ENCODE data around the gene EYS. TPM values are rescaled to one million over a fixed set of nuclear protein-coding genes. Genes with fewer than 3 reads are reported as not detected.
A peak's percentile ranks its signal among the peaks of the same experiment; 100 is the strongest.

EYS gene
- total RNA-seq = under 1 TPM in 1 of 2 donors, not detected in 1; 0.20 TPM

DNA sequence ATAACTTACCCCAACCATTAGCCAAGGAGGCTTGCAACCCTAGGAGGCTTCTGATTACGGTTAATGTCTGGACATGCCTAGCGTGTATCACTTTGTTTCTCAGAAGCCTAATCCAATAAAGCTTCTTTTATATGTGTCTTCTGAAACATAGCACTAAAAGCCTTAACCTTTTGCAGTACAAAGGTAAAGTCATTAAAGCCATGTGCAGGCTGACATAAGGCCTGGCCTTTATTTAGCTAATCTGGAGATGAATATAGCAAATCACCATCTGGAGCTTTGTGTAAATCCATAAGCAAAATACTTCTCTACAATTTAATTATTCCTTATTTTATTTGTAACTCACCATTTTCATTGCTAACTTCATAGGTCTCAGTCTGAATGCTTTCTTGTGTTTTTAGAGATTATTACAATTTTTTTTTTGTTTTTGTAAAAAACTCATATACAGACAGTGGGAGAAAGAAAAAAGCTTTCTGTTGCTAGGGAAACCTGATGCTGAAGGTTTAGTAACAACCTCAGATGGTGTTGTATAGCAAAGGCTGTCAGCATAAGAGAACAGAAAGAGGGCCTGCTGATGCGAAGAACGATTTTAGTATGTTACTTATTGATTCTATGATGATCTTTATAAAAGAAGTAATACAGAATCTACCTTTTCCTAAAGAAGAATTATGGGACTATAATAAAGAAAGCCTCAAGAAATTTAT lies at the start of gene EYS:
TSS of gene EYS (minus strand) at position 101 of the 701 bp plus-strand sequence. CDS start 211,816 bp downstream, outside the sequence.
- peaks cover 0 to 2% of the 10 kb centered on the region in 2 donors for H3K4me1 Mint-ChIP-seq (ENCODE audit: low read depth in 2 of 2)
- H3K36me3 Mint-ChIP-seq = no peaks in the 10 kb centered on the region
- no peak within 1 kb of the TSS for H3K27ac Mint-ChIP-seq
- DNase-seq (ENCODE audit: low spot score) (no peak), ATAC-seq (no peak)
- H3K4me3 Mint-ChIP-seq = no peak within 1 kb of the TSS
- no peaks in the 10 kb centered on the region for H3K27me3 Mint-ChIP-seq
- H3K9me3 Mint-ChIP-seq = peaks cover 25% of the 10 kb centered on the region

DNA sequence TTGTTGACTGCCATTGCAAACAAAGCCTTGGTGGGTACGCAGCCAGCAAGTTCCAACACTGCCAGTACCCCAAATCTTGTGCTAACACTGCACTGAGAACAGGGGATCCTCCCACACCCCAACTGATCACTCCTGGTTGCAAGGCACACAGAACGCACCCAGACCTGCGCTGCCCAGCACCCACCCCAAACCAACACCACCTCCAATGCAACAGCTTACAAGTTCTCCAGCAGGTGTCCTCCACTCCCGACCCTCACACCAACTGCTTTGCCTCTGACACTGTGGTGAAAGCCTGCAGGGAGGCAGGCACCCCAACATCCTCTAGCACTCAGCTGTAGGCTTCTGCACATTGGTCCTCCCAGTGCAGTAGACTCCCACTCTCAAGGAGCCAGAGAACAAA lies 39.3 kb upstream of the EYS start:
- H3K4me3 Mint-ChIP-seq = no peak overlapping the region
- H3K27ac Mint-ChIP-seq = no peak overlapping the region
- H3K27me3 Mint-ChIP-seq = no peaks in the 10 kb centered on the region
- DNase-seq (ENCODE audit: low spot score) = no peak
- no peaks in the 10 kb centered on the region for H3K4me1 Mint-ChIP-seq (ENCODE audit: low read depth in 2 of 2)
- peaks cover 29% of the 10 kb centered on the region for H3K9me3 Mint-ChIP-seq
- peak in 1 of 2 donors; percentile 6 for ATAC-seq
- peaks cover 31% of the 10 kb centered on the region for H3K36me3 Mint-ChIP-seq

DNA sequence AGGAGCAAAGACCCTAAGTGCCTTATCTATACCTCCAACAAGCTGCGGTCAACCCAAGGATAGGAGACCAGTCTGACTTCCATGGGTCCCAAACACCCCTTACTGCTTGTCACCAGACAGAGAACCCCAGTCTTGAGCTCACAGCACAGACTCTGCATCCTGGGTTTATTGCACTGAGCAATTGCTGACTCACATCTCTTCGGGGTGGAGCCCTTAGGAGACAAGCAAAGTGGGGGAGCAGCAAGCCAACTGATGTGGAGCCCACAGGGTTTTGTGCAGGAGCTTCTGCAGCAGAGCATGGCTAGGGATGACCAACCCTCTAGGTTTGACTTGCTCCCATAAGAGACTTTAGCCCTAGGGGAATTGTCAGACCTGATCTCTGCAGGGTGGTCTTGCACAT lies 38.6 kb upstream of the EYS start:
- Mint-ChIP-seq H3K36me3 (peaks cover 29% of the 10 kb centered on the region), H3K4me3 (no peak overlapping the region), H3K27ac (no peak overlapping the region), H3K9me3 (peaks cover 32% of the 10 kb centered on the region), H3K27me3 (no peaks in the 10 kb centered on the region), H3K4me1 (ENCODE audit: low read depth in 2 of 2) (no peaks in the 10 kb centered on the region)
- DNase-seq (ENCODE audit: low spot score) (no peak), ATAC-seq (no peak)

DNA sequence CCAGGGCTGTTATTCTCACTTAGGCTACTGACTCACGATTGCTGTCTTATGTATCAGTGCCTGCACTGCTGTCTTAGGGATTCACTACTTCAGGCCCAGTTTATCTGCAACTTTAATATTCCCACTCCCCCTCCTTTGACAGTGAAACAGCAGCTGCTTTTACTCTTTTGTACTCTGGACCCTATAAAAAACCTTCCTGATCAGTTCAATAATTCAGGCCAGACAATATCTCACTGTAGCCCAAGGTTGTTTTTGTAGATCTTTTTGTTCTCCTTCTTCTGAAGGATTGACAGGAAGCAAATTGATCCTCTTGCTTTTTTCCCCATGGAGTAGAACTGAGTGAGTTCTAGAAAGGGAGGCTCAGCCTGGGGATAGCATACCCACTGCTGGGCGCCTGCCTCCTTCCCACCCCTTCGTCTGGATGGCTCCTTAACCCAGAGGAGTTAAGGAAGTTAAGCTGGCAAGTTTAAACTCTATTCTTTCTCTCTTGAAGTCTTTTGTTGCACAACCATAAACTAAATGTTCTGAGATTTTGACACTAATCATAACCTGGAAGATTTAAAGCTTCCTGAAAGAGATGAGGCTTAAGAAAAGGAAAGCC lies 22.0 kb upstream of the EYS start:
- DNase-seq (ENCODE audit: low spot score) (no peak), ATAC-seq (no peak)
- Mint-ChIP-seq H3K4me1 (ENCODE audit: low read depth in 2 of 2) (no peaks in the 10 kb centered on the region), H3K36me3 (no peaks in the 10 kb centered on the region), H3K9me3 (peaks cover 26% of the 10 kb centered on the region), H3K4me3 (no peak overlapping the region), H3K27ac (no peak overlapping the region), H3K27me3 (no peaks in the 10 kb centered on the region)

DNA sequence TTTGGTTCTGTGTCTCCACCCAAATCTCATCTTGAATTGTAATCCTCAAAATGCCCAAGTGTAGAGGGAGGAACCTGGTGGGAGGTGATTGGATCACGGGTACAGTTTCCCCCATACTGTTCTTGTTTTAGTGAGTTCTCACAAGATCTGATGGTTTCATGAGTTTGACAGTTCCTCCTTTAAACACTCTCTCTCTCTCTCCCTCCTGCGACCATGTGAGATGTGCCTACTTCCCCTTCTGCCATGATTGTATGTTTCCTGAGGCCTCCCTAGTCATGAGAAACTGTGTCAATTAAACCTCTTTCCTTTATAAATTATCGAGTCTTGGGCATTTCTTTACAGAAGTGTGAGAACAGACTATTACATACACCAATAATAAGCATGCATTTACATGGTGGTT lies 12.1 kb upstream of the EYS start:
- Mint-ChIP-seq H3K27me3 (no peaks in the 10 kb centered on the region), H3K36me3 (no peaks in the 10 kb centered on the region)
- ATAC-seq = no peak

DNA sequence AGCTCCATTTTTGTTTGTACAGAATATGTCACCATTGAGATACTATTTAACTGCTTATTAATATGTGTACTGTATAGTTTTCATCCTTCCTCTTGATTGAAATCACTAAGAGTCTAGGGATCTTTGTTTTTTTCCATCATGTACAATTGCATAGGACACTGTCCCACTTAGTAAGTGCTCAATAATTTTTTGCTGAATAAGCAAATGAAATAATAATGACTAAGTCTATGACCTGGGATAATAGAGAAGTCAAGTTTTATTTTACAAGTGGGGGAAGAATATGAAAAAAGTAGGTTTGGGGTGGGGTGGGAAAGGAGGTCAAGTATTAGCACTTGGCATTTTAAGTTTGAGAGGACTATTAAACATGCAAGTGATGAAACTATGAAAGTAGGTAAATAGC lies 4.5 kb upstream of the EYS start:
- no peak overlapping the region for H3K27ac Mint-ChIP-seq
- peaks cover 0 to 2% of the 10 kb centered on the region in 2 donors for H3K4me1 Mint-ChIP-seq (ENCODE audit: low read depth in 2 of 2)
- ATAC-seq = no peak

More for the DNA sequence above, 12.1 kb upstream of the EYS start:
- Mint-ChIP-seq H3K4me3 (no peak overlapping the region), H3K9me3 (peaks cover 17% of the 10 kb centered on the region), H3K4me1 (ENCODE audit: low read depth in 2 of 2) (no peaks in the 10 kb centered on the region), H3K27ac (no peak overlapping the region)
- DNase-seq (ENCODE audit: low spot score) = no peak

DNA sequence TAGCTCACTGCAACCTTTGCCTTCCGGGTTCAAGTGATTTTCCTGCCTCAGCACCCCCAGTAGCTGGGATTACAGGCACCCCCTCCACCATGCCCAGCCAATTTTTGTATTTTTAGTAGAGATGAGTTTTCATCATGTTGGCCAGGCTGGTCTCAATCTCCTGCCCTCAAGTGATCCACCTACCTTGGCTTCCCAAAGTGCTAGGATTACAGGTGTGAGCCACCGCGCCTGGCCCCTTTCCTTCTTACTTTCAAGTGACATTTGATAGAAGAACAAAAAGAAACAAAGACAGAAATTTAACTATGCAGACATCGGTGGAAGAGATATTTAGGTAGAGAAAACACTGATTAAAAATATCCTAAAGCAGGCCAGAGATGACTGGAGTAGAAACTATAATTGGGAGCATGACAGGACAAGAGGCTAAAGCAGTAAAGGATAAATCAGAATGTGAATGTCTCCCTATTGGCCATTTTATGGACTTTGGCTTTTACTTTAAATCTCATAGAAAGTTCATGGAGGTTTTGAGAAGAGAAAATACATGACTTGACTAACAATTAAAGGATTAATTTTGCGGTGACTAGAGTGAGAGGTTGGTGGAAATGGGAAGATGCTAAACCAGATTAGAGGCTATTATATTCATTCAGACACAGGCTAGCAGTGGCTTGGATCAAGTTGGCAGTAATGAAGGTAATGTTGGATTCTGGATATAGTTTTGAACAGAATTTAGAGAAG lies 2.2 kb upstream of the EYS start:
- ATAC-seq (no peak), DNase-seq (ENCODE audit: low spot score) (no peak)
- no peak overlapping the region for H3K27ac Mint-ChIP-seq
- H3K4me1 Mint-ChIP-seq (ENCODE audit: low read depth in 2 of 2) = peaks cover 0 to 2% of the 10 kb centered on the region in 2 donors
- H3K27me3 Mint-ChIP-seq = no peaks in the 10 kb centered on the region
- no peaks in the 10 kb centered on the region for H3K36me3 Mint-ChIP-seq
- peaks cover 33% of the 10 kb centered on the region for H3K9me3 Mint-ChIP-seq
- no peak overlapping the region for H3K4me3 Mint-ChIP-seq

More for the DNA sequence above, 4.5 kb upstream of the EYS start:
- Mint-ChIP-seq H3K4me3 (no peak overlapping the region), H3K9me3 (peaks cover 34% of the 10 kb centered on the region), H3K36me3 (no peaks in the 10 kb centered on the region), H3K27me3 (no peaks in the 10 kb centered on the region)
- DNase-seq (ENCODE audit: low spot score) = no peak

DNA sequence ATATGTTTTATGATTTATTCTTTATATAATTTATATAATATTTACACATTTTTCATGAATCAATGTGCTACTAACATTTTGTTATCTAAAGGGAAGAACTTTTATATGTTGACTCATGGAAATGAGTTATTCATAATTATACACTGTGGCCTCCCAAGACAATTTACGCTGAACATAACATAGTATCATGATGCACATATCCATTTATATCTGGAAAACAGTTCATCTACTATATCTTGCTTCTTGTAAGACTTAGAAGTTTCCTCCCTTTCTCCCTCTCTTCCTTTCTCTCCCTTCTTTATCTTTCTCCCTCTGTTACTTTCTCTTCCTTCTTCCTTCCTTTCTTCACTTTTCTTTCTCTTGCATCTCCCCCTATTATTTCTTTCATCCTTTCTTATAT lies 1.1 kb upstream of the EYS start:
- H3K36me3 Mint-ChIP-seq = no peaks in the 10 kb centered on the region
- no peak overlapping the region for H3K4me3 Mint-ChIP-seq
- ATAC-seq (no peak), DNase-seq (ENCODE audit: low spot score) (no peak)
- peaks cover 28% of the 10 kb centered on the region for H3K9me3 Mint-ChIP-seq
- no peak overlapping the region for H3K27ac Mint-ChIP-seq
- H3K4me1 Mint-ChIP-seq (ENCODE audit: low read depth in 2 of 2) = peaks cover 0 to 2% of the 10 kb centered on the region in 2 donors
- H3K27me3 Mint-ChIP-seq = no peaks in the 10 kb centered on the region

DNA sequence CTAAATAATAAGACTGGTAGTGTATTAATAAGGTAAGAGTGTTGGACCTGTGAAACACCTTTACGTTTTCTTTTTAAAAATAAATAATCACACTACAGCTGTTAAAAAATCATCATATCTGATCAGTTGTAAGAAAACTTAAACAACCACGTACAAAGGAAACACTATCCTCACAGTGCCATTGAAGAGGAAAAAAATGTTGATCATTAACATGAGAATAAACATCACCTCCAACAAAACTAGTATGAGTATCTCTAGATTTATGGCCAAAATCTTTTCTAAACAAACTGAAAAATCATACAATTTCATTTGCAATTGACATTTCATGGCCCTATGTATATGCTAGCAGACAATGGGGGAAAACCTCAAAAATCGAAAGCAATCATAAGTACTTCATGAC lies 590 bp downstream of the EYS start:
- H3K27me3 Mint-ChIP-seq = no peaks in the 10 kb centered on the region
- ATAC-seq (no peak), DNase-seq (ENCODE audit: low spot score) (no peak)
- H3K4me3 Mint-ChIP-seq = no peak overlapping the region
- H3K4me1 Mint-ChIP-seq (ENCODE audit: low read depth in 2 of 2) = peaks cover 0 to 2% of the 10 kb centered on the region in 2 donors
- peaks cover 20% of the 10 kb centered on the region for H3K9me3 Mint-ChIP-seq
- H3K27ac Mint-ChIP-seq = no peak overlapping the region
- H3K36me3 Mint-ChIP-seq = no peaks in the 10 kb centered on the region

DNA sequence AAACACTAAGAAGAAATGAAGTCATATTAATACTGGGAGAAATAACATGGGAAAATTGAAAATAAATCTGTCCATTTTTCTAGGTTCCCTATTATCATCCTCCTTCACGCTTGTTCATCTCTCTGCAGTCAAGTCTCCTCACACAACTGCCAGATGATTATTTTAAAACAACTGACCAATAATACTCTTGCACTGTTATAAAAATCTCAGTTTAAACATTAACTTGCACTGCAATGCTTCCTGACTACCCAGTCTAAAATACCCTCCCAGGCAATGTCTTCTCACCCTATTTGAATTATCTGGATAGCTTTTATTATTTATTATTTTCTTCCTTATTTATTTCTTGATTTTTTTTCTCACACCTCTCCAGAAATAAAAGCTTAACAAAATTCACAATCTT lies 5.7 kb downstream of the EYS start:
- H3K27me3 Mint-ChIP-seq = no peaks in the 10 kb centered on the region
- H3K9me3 Mint-ChIP-seq = peaks cover 7% of the 10 kb centered on the region
- no peaks in the 10 kb centered on the region for H3K36me3 Mint-ChIP-seq
- no peak overlapping the region for H3K27ac Mint-ChIP-seq
- H3K4me1 Mint-ChIP-seq (ENCODE audit: low read depth in 2 of 2) = no peaks in the 10 kb centered on the region
- ATAC-seq (no peak), DNase-seq (ENCODE audit: low spot score) (no peak)
- no peak overlapping the region for H3K4me3 Mint-ChIP-seq

DNA sequence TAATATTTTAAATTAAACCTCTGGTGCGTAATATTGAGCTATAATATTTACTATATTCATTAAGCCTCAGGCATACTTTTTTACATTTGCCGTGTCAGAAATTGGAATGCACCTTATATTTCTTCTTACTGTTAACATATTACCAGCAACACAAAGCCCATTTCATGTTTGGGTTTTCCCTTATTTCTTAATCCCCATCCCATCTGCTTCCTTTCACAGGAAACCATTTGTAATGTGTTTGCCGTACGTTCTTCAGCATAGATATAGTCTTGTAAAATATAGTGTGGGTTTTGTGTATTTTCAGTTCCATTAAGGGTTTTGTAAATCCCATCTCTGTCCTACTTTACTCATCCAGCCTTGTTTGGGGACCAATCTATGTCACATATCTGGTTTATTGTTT lies 6.5 kb downstream of the EYS start:
- Mint-ChIP-seq H3K4me3 (no peak overlapping the region), H3K27me3 (no peaks in the 10 kb centered on the region), H3K27ac (no peak overlapping the region), H3K4me1 (ENCODE audit: low read depth in 2 of 2) (no peaks in the 10 kb centered on the region), H3K36me3 (no peaks in the 10 kb centered on the region), H3K9me3 (peaks cover 7% of the 10 kb centered on the region)
- ATAC-seq (no peak), DNase-seq (ENCODE audit: low spot score) (no peak)

DNA sequence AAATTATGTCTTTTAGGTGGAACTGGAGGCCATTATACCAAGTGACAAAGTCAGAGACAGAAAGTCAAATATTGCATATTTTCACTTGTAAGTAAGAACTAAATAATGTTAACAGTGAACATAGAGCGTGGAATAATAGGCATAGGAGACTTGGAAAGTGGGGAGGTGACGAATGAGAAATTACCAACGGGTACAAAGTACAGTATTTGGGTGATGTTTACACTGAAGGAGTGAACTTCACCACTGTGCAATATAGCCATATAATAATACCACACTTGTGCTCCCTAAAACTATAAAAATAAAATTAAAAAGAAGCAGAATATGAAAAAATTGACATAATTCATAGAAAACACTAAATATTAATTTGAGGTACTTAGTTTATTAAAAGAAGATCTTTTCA lies 14.9 kb downstream of the EYS start:
- Mint-ChIP-seq H3K4me3 (no peak overlapping the region), H3K27me3 (no peaks in the 10 kb centered on the region), H3K4me1 (ENCODE audit: low read depth in 2 of 2) (no peaks in the 10 kb centered on the region), H3K27ac (no peak overlapping the region), H3K36me3 (no peaks in the 10 kb centered on the region), H3K9me3 (peaks cover 10% of the 10 kb centered on the region)
- ATAC-seq (no peak), DNase-seq (ENCODE audit: low spot score) (no peak)

DNA sequence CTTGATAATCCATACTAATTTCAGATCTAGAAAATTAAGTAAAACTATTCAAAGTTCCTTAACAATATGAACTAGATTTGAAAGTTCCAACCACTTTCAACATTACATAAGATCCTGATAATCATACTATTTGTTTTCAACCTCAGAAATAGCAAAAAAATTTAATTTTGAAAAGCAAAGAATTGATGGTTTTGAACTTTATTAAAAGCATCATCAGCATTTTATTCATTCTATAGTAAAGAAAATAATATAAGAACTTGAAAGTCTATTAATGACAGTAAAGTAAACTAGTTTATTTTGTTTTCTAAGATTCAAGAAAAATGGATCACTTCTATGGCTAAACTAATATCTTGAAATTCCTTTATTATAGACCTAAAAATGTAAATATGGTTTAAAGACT lies 26.8 kb downstream of the EYS start:
- H3K4me3 Mint-ChIP-seq = no peak overlapping the region
- ATAC-seq (no peak), DNase-seq (ENCODE audit: low spot score) (no peak)
- peaks cover 7% of the 10 kb centered on the region for H3K36me3 Mint-ChIP-seq
- no peaks in the 10 kb centered on the region for H3K27me3 Mint-ChIP-seq
- no peaks in the 10 kb centered on the region for H3K4me1 Mint-ChIP-seq (ENCODE audit: low read depth in 2 of 2)
- H3K9me3 Mint-ChIP-seq = peaks cover 30% of the 10 kb centered on the region
- H3K27ac Mint-ChIP-seq = no peak overlapping the region

DNA sequence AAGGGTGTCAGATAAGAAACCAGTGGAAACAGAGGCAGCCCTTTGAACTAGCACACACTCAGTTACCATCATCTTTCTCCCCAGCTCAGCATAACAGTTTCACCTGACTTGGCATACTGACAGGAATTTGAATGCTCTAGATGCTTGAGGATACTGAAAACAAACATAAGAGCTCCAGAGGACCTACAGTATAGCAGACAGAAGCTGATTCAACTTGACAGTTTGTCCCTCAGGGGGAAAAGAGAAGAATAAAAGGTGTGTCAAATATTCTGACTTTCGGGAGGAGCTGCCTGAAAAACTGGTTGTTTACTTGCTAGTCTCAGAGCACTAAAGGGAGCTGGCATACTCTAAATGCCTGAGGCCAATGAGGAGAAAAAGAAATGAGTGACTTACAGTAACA lies 35.1 kb downstream of the EYS start:
- peaks cover 26% of the 10 kb centered on the region for H3K36me3 Mint-ChIP-seq
- ATAC-seq = no peak
- no peak overlapping the region for H3K4me3 Mint-ChIP-seq

More for the DNA sequence above, 35.1 kb downstream of the EYS start:
- H3K27ac Mint-ChIP-seq = no peak overlapping the region
- no peak for DNase-seq (ENCODE audit: low spot score)
- peaks cover 36% of the 10 kb centered on the region for H3K9me3 Mint-ChIP-seq
- no peaks in the 10 kb centered on the region for H3K27me3 Mint-ChIP-seq
- H3K4me1 Mint-ChIP-seq (ENCODE audit: low read depth in 2 of 2) = no peaks in the 10 kb centered on the region
